IMR-90 (cell line): Measurements from ENCODE around the gene STK32A. TPM values are rescaled to one million over a fixed set of nuclear protein-coding genes. Genes with fewer than 3 reads are reported as not detected.

ENCODE experiments used
- ATAC-seq: fragments of 200-7000 bp; cut with Tn5 transposase; 2 replicates; pipeline ENCODE4 v1.9.1; 2020; ENCODE audit warnings: low read depth, mild to moderate bottlenecking, moderate library complexity
- BruUV-seq: library from RNA; stranded (reverse); fragments of 400-500 nt; replicated peaks from 2 replicates; lab custom pipeline; 2021; lab: Mats Ljungman, UMichigan
- CTCF ChIA-PET: fragments of 300-600 bp; formaldehyde crosslinking; extraction: SDS; loops from one replicate; lab custom pipeline; 2021; ENCODE audit warnings: antibody characterized with exemption; lab: Yijun Ruan, JAX
- POLR2A ChIA-PET: fragments of 300-600 bp; sonication (Branson Sonifier 250); formaldehyde crosslinking; loops from one replicate; lab custom pipeline; 2022; ENCODE audit warnings: antibody characterized with exemption; ENCODE audit not compliant: unreplicated experiment; lab: Charles Lee
- DNase-seq: peaks from one replicate; pipeline ENCODE4 v3.0.0; 2013
- H2AFZ ChIP-seq: replicated peaks from 2 replicates; pipeline ENCODE3; 2013; ENCODE audit warnings: low read length, mild to moderate bottlenecking; ENCODE audit not compliant: poor library complexity
- H2AK5ac ChIP-seq: 2 replicates; pipeline ENCODE4 v1.6.1; 2013; ENCODE audit warnings: low read depth, low read length, inconsistent platforms
- H2AK9ac ChIP-seq: replicated peaks from 2 replicates; pipeline ENCODE3; 2013; ENCODE audit warnings: mild to moderate bottlenecking, low read depth, low read length, moderate library complexity; ENCODE audit not compliant: poor library complexity
- H2BK120ac ChIP-seq: 2 replicates; pipeline ENCODE4 v1.6.1; 2013; ENCODE audit warnings: low read depth, low read length, inconsistent platforms
- H2BK15ac ChIP-seq: 3 replicates; pipeline ENCODE4 v1.6.1; 2013; ENCODE audit warnings: low read depth, low read length, inconsistent platforms
- H2BK20ac ChIP-seq: 2 replicates; pipeline ENCODE4 v1.6.1; 2013; ENCODE audit warnings: low read depth, mild to moderate bottlenecking, inconsistent platforms, low read length, moderate library complexity
- H2BK5ac ChIP-seq: 2 replicates; pipeline ENCODE4 v1.6.1; 2013; ENCODE audit warnings: mild to moderate bottlenecking, low read depth, low read length, inconsistent platforms; ENCODE audit not compliant: poor library complexity, severe bottlenecking
- H3K14ac ChIP-seq: replicated peaks from 2 replicates; pipeline ENCODE4 v1.6.1; 2013; ENCODE audit warnings: low read depth, low read length, inconsistent platforms
- H3K18ac ChIP-seq: 2 replicates; pipeline ENCODE4 v1.6.1; 2013; ENCODE audit warnings: low read depth, low read length, control low read depth
- H3K23ac ChIP-seq: 2 replicates; pipeline ENCODE4 v1.6.1; 2013; ENCODE audit warnings: low read depth, low read length, inconsistent platforms
- H3K27ac ChIP-seq: 2 replicates; pipeline ENCODE4 v1.5.1; 2013; ENCODE audit warnings: mild to moderate bottlenecking, control low read depth, low read length; ENCODE audit not compliant: insufficient read depth
- H3K27me3 ChIP-seq: 2 replicates; pipeline ENCODE4 v1.6.1; 2013; ENCODE audit warnings: low read length; ENCODE audit not compliant: control insufficient read depth, insufficient read depth
- H3K36me3 ChIP-seq: 2 replicates; pipeline ENCODE4 v1.6.1; 2013; ENCODE audit warnings: low read length, mixed read lengths; ENCODE audit not compliant: control insufficient read depth, insufficient read depth
- H3K4ac ChIP-seq: 2 replicates; pipeline ENCODE4 v1.6.1; 2013; ENCODE audit warnings: low read depth, low read length, inconsistent platforms
- H3K4me1 ChIP-seq: 2 replicates; pipeline ENCODE4 v1.6.1; 2013; ENCODE audit warnings: low read length, mixed read lengths; ENCODE audit not compliant: control insufficient read depth, insufficient read depth
- H3K4me2 ChIP-seq: 2 replicates; pipeline ENCODE4 v1.6.1; 2013; ENCODE audit warnings: low read depth, mild to moderate bottlenecking, control low read depth, low read length, moderate library complexity
- H3K4me3 ChIP-seq: 2 replicates; pipeline ENCODE4 v1.5.1; 2013; ENCODE audit warnings: low read depth, mild to moderate bottlenecking, control low read depth, low read length, moderate library complexity; ENCODE audit not compliant: insufficient read depth
- H3K56ac ChIP-seq: 2 replicates; pipeline ENCODE4 v1.6.1; 2013; ENCODE audit warnings: low read length, inconsistent platforms; ENCODE audit not compliant: insufficient read depth; ENCODE audit errors: extremely low read depth
- H3K79me1 ChIP-seq, 2 experiments: 2 replicates each; pipeline ENCODE4 v1.6.1; 2013; ENCODE audit warnings: low read length in 2 of 2, inconsistent platforms in 1 of 2, low read depth in 1 of 2
- H3K9ac ChIP-seq: 2 replicates; pipeline ENCODE4 v1.6.1; 2013; ENCODE audit warnings: low read depth, low read length, control low read depth
- H3K9me1 ChIP-seq: 2 replicates; pipeline ENCODE4 v1.6.1; 2013; ENCODE audit warnings: low read length, inconsistent platforms; ENCODE audit not compliant: insufficient read depth
- H3K9me3 ChIP-seq: 2 replicates; pipeline ENCODE4 v1.6.1; 2013; ENCODE audit warnings: low read length; ENCODE audit not compliant: control insufficient read depth, insufficient read depth
- H4K20me1 ChIP-seq: 2 replicates; pipeline ENCODE4 v1.6.1; 2013; ENCODE audit warnings: low read length, inconsistent platforms; ENCODE audit not compliant: insufficient read depth
- H4K5ac ChIP-seq: 2 replicates; pipeline ENCODE4 v1.6.1; 2013; ENCODE audit warnings: mild to moderate bottlenecking, low read depth, low read length, control low read depth
- H4K8ac ChIP-seq, 2 experiments: 2 replicates each; pipeline ENCODE4 v1.6.1; 2013; ENCODE audit warnings: low read depth in 2 of 2, low read length in 2 of 2, control low read depth in 1 of 2, inconsistent platforms in 1 of 2
- H4K91ac ChIP-seq: 2 replicates; pipeline ENCODE4 v1.6.1; 2013; ENCODE audit warnings: low read depth, low read length, inconsistent platforms; ENCODE audit not compliant: insufficient read depth
- BHLHE40 ChIP-seq: fragments of 150-350 bp; IDR thresholded peaks from 2 replicates; pipeline ENCODE4 v1.6.1; 2016; ENCODE audit warnings: mild to moderate bottlenecking, low read depth, low read length
- CEBPB ChIP-seq: IDR thresholded peaks from 2 replicates; pipeline ENCODE4 v1.6.1; 2012; ENCODE audit warnings: low read depth, low read length, improper control_type of control experiment
- CHD1 ChIP-seq: IDR thresholded peaks from 2 replicates; pipeline ENCODE4 v1.6.1; 2012; ENCODE audit warnings: low read depth, low read length, improper control_type of control experiment
- FOS ChIP-seq: fragments of 150-350 bp; IDR thresholded peaks from 2 replicates; pipeline ENCODE4 v1.6.1; 2016; ENCODE audit warnings: low read depth, low read length
- MAFK ChIP-seq: IDR thresholded peaks from 2 replicates; pipeline ENCODE4 v1.6.1; 2012; ENCODE audit warnings: low read depth, low read length, improper control_type of control experiment
- MAZ ChIP-seq: IDR thresholded peaks from 2 replicates; pipeline ENCODE4 v1.6.1; 2012; ENCODE audit warnings: low read depth, mild to moderate bottlenecking, low read length, improper control_type of control experiment, moderate library complexity, borderline replicate concordance
- MXI1 ChIP-seq: IDR thresholded peaks from 2 replicates; pipeline ENCODE4 v1.6.1; 2012; ENCODE audit warnings: low read depth, mild to moderate bottlenecking, low read length, moderate library complexity, borderline replicate concordance
- NFE2L2 ChIP-seq: fragments of 150-350 bp; IDR thresholded peaks from 2 replicates; pipeline ENCODE4 v1.6.1; 2016; ENCODE audit warnings: low read depth, mild to moderate bottlenecking, low read length
- POLR2A ChIP-seq: IDR thresholded peaks from 2 replicates; pipeline ENCODE4 v1.6.1; 2012; ENCODE audit warnings: mild to moderate bottlenecking, low read depth, low read length
- RAD21 ChIP-seq: IDR thresholded peaks from 2 replicates; pipeline ENCODE4 v1.6.1; 2012; ENCODE audit warnings: low read length, improper control_type of control experiment
- RFX5 ChIP-seq: IDR thresholded peaks from 2 replicates; pipeline ENCODE4 v1.8.0; 2012; ENCODE audit warnings: low read depth, mild to moderate bottlenecking, low read length, moderate library complexity
- SMC3 ChIP-seq: fragments of 150-350 bp; IDR thresholded peaks from 2 replicates; pipeline ENCODE4 v1.6.1; 2016; ENCODE audit warnings: low read depth, mild to moderate bottlenecking, antibody characterized with exemption, low read length, moderate library complexity
- WGBS, 2 experiments: methylation state at CpG; one replicate each; pipeline versions ENCODE4 v1.1.5 to v1.1.7; 2013; ENCODE audit warnings: missing lambda C conversion rate in 2 of 2; ENCODE audit not compliant: insufficient read length in 1 of 2; ENCODE audit errors: extremely low coverage in 2 of 2; 5-methylcytosine and 5-hydroxymethylcytosine counted together
- dilution Hi-C: fragments of 300-500 bp; cut with HindIII; formaldehyde crosslinking; loops from one replicate; pipeline ENCODE4 v1.14.3; 2018; ENCODE audit warnings: low sequenced_read_pairs; ENCODE audit not compliant: unreplicated experiment
- in situ Hi-C: fragments of 300-500 bp; cut with MboI; formaldehyde crosslinking; loops from 3 replicates; pipeline ENCODE4 v1.14.3; 2019; ENCODE audit warnings: low sequenced_read_pairs, inconsistent platforms, mixed read lengths
- intact Hi-C: fragments of 100-400 bp; cut with micrococcal nuclease; formaldehyde crosslinking; loops from 2 replicates; pipeline ENCODE4 v1.10.0; 2022
- polyA plus RNA-seq, 3 experiments: library from polyadenylated mRNA; depleted of rRNA; stranded (reverse); fragments of >200 nt; gene quantifications; 2 replicates each; pipeline ENCODE4 v1.2.3, GENCODE V29; 2012; ENCODE audit warnings: low replicate concordance in 1 of 3
- total RNA-seq: library from RNA; depleted of rRNA; stranded (reverse); fragments of >200 nt; gene quantifications from 2 replicates; pipeline ENCODE4 v1.2.3, GENCODE V29; 2012
- TF ChIP-seq, protein P1 (sequence below): fragments of 150-350 bp; IDR thresholded peaks from 2 replicates; pipeline ENCODE4 v1.6.1; 2017; ENCODE audit warnings: mild to moderate bottlenecking, antibody characterized with exemption, low read length, low read depth
- TF ChIP-seq, protein P2 (sequence below): fragments of 150-350 bp; IDR thresholded peaks from 2 replicates; pipeline ENCODE4 v1.6.1; 2016; ENCODE audit warnings: low read depth, mild to moderate bottlenecking, low read length, moderate library complexity, borderline replicate concordance

Gene STK32A
- total and polyA plus RNA-seq, 2 of the 4 experiments (the other 2 are of a cell fraction): 0.12 to 0.18 TPM

DNA sequence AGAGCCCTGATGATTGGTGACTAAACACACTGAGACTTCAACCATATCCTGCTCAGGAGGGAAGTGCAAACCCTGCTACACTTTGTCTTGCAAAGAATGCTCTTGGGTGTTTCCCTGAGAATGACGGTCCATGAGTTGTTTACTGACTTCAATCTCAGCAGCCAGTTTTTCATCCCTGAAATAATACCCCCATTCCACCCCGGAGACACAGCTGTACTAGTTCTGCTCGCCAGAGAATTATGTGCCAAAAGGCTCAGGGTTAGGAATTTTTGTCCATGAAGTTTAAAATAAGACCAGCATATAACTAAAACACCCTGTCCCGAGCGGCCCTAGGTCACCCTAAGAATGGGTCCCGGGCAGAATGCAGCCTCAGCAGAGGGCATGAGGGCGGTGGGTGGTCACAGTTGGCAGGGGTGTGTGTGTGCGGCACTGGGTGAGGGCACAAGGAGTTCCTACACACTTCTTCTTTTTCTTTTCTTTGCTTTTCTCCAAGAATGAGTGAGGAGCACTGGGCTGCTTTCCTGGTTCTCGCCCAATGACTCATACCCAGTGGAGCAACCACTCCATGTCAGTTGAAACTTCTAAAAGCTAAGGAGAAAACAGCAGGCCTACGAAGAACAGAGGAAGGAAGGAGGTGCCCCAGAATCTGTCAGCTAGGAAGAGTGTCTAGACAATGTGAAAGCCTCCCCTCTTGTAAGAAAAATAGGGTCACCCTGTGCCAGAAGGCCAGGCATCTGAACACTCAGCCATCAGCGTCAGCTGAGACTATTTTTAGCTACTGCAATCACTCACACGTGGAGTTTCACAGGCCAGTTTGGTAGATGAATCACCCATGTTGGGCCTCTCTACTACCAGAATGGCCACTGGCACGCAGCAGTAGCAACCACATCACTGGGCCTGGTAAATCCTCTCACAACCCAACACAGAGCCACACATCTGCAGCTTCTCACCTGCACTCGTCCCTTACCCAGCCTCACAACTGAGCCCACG, 169.1 kb downstream of the STK32A start:
- Histone ChIP-seq H3K79me1 (peaks cover 0 to 22% of the 10 kb centered on the region in 2 experiments; a peak in 2 of 4 replicates), H3K4me1 (peaks cover 15% of the 10 kb centered on the region), H3K56ac (peak overlapping the region; percentile 87; the same call in 1 of the 2 replicates), H3K9me3 (no peaks in the 10 kb centered on the region), H4K8ac (peak overlapping the region; percentile 7 to 85; a peak in 2 of 4 replicates), H4K20me1 (0 out of 2 replicates have a peak, but pooled peaks cover 5% of the 10 kb centered on the region), H2BK20ac (peak overlapping the region; percentile 90), H3K27ac (peak overlapping the region; percentile 93), H3K9ac (peak overlapping the region; percentile 56), H3K14ac (peak overlapping the region; percentile 86), H4K91ac (peak overlapping the region; percentile 93), H3K4ac (peak overlapping the region; percentile 89), H2AK9ac (peak overlapping the region; percentile 87), H3K4me3 (peak overlapping the region; percentile 5; the same call in 1 of the 2 replicates), H2AK5ac (peak overlapping the region; percentile 86), H3K9me1 (peaks cover 29% of the 10 kb centered on the region), H3K27me3 (no peaks in the 10 kb centered on the region), H2AFZ (peak overlapping the region; percentile 90), H2BK120ac (peak overlapping the region; percentile 97), H2BK15ac (peak overlapping the region; percentile 87; the same call in 2 of the 3 replicates), H2BK5ac (peak overlapping the region; percentile 97), H3K18ac (peak overlapping the region; percentile 79), H3K36me3 (peaks cover 5% of the 10 kb centered on the region; the same call in 1 of the 2 replicates), H4K5ac (peak overlapping the region; percentile 79), H3K4me2 (peak overlapping the region; percentile 79), H3K23ac (peak overlapping the region; percentile 95)
- POLR2A ChIA-PET: interaction anchor here (0.6 to 0.7 kb wide), 2 partner anchors 12 to 16 kb away, joined by 3 to 4 read pairs; no protein-coding TSS in a partner anchor
- no TSS peak for BruUV-seq
- in situ Hi-C loops (no loop called here), dilution Hi-C loops (no loop called here), intact Hi-C loops (loop anchor here (5.0 kb wide), 2 partner anchors 48 to 153 kb away; no protein-coding TSS in a partner anchor)
- CTCF ChIA-PET: interaction anchor here (0.6 to 1.8 kb wide), 7 partner anchors 12 to 948 kb away, joined by 3 to 7 read pairs (median 3); no protein-coding TSS in a partner anchor
- WGBS, 2 experiments: 7% methylated on average over 3 of the region's 15 CpGs; no CpG with 5 or more reads in 1 of the 2 experiments
- ATAC-seq (peak; percentile 81), DNase-seq (peak; percentile 99)
- TF ChIP-seq MXI1 (0 out of 2 replicates have a peak, but pooled peaks have one; percentile 57), NFE2L2 (peak; percentile 31; the same call in 1 of the 2 replicates), RAD21 (no peak; the same call in 1 of the 2 replicates), FOS (peak; percentile 89), CHD1 (no peak; the same call in 1 of the 2 replicates), MAFK (no peak), CEBPB (peak; percentile 67), SMC3 (no peak), MAZ (peak; percentile 8; the same call in 1 of the 2 replicates), BHLHE40 (peak; percentile 88), POLR2A (peak; percentile 48; the same call in 1 of the 2 replicates), RFX5 (no peak)
- TF ChIP-seq, protein P1, sequence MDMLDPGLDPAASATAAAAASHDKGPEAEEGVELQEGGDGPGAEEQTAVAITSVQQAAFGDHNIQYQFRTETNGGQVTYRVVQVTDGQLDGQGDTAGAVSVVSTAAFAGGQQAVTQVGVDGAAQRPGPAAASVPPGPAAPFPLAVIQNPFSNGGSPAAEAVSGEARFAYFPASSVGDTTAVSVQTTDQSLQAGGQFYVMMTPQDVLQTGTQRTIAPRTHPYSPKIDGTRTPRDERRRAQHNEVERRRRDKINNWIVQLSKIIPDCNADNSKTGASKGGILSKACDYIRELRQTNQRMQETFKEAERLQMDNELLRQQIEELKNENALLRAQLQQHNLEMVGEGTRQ: peak; percentile 53; the same call in 1 of the 2 replicates
- TF ChIP-seq, protein P2, sequence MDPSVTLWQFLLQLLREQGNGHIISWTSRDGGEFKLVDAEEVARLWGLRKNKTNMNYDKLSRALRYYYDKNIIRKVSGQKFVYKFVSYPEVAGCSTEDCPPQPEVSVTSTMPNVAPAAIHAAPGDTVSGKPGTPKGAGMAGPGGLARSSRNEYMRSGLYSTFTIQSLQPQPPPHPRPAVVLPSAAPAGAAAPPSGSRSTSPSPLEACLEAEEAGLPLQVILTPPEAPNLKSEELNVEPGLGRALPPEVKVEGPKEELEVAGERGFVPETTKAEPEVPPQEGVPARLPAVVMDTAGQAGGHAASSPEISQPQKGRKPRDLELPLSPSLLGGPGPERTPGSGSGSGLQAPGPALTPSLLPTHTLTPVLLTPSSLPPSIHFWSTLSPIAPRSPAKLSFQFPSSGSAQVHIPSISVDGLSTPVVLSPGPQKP: no peak
